Suprapubic skin (tissue), 4 donors: ENCODE data around the gene TEX36. TPM values are rescaled to one million over a fixed set of nuclear protein-coding genes. Genes with fewer than 3 reads are reported as not detected.
A peak's percentile ranks its signal among the peaks of the same experiment; 100 is the strongest.

Experiments
- DNase-seq, 2 donors: peaks; one replicate each; pipeline ENCODE4 v3.0.0-alpha.2; 2019; ENCODE audit warnings: low spot score in 2 of 2
- H3K27ac ChIP-seq: fragments of 200-600 bp; sonication (generic); one replicate; pipeline ENCODE4 v1.5.1; 2019
- H3K27me3 ChIP-seq: fragments of 200-600 bp; sonication (generic); one replicate; pipeline ENCODE4 v1.5.1; 2019
- H3K36me3 ChIP-seq: fragments of 200-600 bp; sonication (generic); one replicate; pipeline ENCODE4 v1.5.1; 2019
- H3K4me1 ChIP-seq: fragments of 200-600 bp; sonication (generic); one replicate; pipeline ENCODE4 v1.5.1; 2019
- H3K4me3 ChIP-seq: fragments of 200-600 bp; sonication (generic); one replicate; pipeline ENCODE4 v1.5.1; 2019; ENCODE audit warnings: mild to moderate bottlenecking
- H3K9me3 ChIP-seq: fragments of 200-600 bp; sonication (generic); one replicate; pipeline ENCODE4 v1.5.1; 2019
- EP300 ChIP-seq: sonication (generic); formaldehyde crosslinking; IDR thresholded peaks from one replicate; pipeline ENCODE4 v1.6.1; 2017; ENCODE audit warnings: antibody characterized with exemption
- POLR2A ChIP-seq, 2 donors: fragments of 450-650 bp; IDR thresholded peaks; one replicate each; pipeline ENCODE4 v1.6.1; 2017; ENCODE audit warnings: antibody characterized with exemption in 2 of 2, mild to moderate bottlenecking in 2 of 2, moderate library complexity in 2 of 2
- POLR2AphosphoS5 ChIP-seq, 3 donors: sonication (generic); formaldehyde crosslinking; IDR thresholded peaks; one replicate each; pipeline ENCODE4 v1.6.1; 2017; ENCODE audit warnings: antibody characterized with exemption in 3 of 3
- WGBS: methylation state at CpG from one replicate; pipeline ENCODE4 v1.1.5; 2018; 5-methylcytosine and 5-hydroxymethylcytosine counted together
- total RNA-seq, 4 donors: library from RNA; depleted of rRNA; stranded (reverse); fragments of >200 nt; gene quantifications; one replicate each; pipeline ENCODE4 v1.1.0, GENCODE V29; 2016
- TF ChIP-seq, protein P1 (sequence below), 2 donors: fragments of 200-600 bp in 1 of 2; fragments of 450-650 bp in 1 of 2; sonication (generic) in 1 of 2; IDR thresholded peaks; one replicate each; pipeline ENCODE4 v1.5.1; 2016 to 2019; ENCODE audit warnings: antibody characterized with exemption in 2 of 2, mild to moderate bottlenecking in 1 of 2, moderate library complexity in 1 of 2

The TEX36 gene
- total RNA-seq, 4 donors from 2014 or later, result not detected

- no peak overlapping the region for H3K4me3 ChIP-seq
- no peak for DNase-seq
- 86% methylated on average over 3 of the region's 3 CpGs for WGBS
- no peak for TF ChIP-seq POLR2A (IDR thresholded peaks at IDR 0.05)
- TF ChIP-seq, protein P1, sequence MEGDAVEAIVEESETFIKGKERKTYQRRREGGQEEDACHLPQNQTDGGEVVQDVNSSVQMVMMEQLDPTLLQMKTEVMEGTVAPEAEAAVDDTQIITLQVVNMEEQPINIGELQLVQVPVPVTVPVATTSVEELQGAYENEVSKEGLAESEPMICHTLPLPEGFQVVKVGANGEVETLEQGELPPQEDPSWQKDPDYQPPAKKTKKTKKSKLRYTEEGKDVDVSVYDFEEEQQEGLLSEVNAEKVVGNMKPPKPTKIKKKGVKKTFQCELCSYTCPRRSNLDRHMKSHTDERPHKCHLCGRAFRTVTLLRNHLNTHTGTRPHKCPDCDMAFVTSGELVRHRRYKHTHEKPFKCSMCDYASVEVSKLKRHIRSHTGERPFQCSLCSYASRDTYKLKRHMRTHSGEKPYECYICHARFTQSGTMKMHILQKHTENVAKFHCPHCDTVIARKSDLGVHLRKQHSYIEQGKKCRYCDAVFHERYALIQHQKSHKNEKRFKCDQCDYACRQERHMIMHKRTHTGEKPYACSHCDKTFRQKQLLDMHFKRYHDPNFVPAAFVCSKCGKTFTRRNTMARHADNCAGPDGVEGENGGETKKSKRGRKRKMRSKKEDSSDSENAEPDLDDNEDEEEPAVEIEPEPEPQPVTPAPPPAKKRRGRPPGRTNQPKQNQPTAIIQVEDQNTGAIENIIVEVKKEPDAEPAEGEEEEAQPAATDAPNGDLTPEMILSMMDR (IDR thresholded peaks at IDR 0.05), result peak in 1 of 2 donors; percentile 17
- no peaks in the 10 kb centered on the region for H3K36me3 ChIP-seq
- no peaks in the 10 kb centered on the region for H3K9me3 ChIP-seq
- no peaks in the 10 kb centered on the region for H3K4me1 ChIP-seq
- H3K27me3 ChIP-seq, result peaks cover 18% of the 10 kb centered on the region
- no peak overlapping the region for H3K27ac ChIP-seq
These were observed 53.1 kb downstream of the TEX36 start for GRCh38 chr10:125629758-125630376.

GRCh38 chr10:125628104-125629049 is 54.6 kb downstream of the TEX36 start:
- Histone ChIP-seq H3K9me3 (no peaks in the 10 kb centered on the region), H3K27me3 (peaks cover 17% of the 10 kb centered on the region), H3K4me3 (no peak overlapping the region), H3K4me1 (no peaks in the 10 kb centered on the region), H3K36me3 (no peaks in the 10 kb centered on the region), H3K27ac (no peak overlapping the region)
- TF ChIP-seq POLR2A (IDR thresholded peaks at IDR 0.05) (no peak), EP300 (no peak), POLR2AphosphoS5 (IDR thresholded peaks at IDR 0.05) (no peak)
- TF ChIP-seq, protein P1 (IDR thresholded peaks at IDR 0.05), result no peak
- WGBS, result 71% methylated on average over 11 of the region's 11 CpGs
- no peak for DNase-seq

GRCh38 chr10:125627646-125628045 is 55.3 kb downstream of the TEX36 start:
- Histone ChIP-seq H3K36me3 (no peaks in the 10 kb centered on the region), H3K27me3 (peaks cover 17% of the 10 kb centered on the region), H3K27ac (no peak overlapping the region), H3K4me3 (no peak overlapping the region), H3K4me1 (no peaks in the 10 kb centered on the region), H3K9me3 (no peaks in the 10 kb centered on the region)
- 83% methylated on average over 4 of the region's 4 CpGs for WGBS
- no peak for DNase-seq
- TF ChIP-seq, protein P1 (IDR thresholded peaks at IDR 0.05), result no peak

DNA sequence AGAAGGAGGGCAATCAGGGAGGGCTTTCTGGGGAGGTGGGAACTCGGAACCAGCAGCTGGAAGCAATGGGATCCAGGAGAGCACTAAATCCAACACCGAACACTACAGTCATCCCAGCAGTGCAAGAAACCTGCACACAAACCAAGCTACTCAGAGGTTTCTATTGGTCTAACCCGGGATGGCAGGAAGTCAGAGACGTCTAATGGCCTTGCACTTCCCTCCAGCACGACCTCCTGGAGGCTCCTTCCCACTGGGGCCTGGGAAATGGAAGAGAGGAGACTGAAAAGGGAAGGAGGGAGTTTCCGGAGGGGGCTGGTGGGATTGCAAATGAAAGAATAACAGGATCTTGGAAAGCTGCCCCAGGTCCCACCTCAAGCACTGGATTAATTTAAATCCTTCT is 56.3 kb downstream of the TEX36 start:
- DNase-seq, result no peak
- 53% methylated on average over 6 of the region's 6 CpGs for WGBS
- no peaks in the 10 kb centered on the region for H3K36me3 ChIP-seq

GRCh38 chr10:125625586-125625985 is 57.4 kb downstream of the TEX36 start:
- Histone ChIP-seq H3K4me1 (no peaks in the 10 kb centered on the region), H3K27me3 (peaks cover 19% of the 10 kb centered on the region), H3K4me3 (no peak overlapping the region), H3K9me3 (no peaks in the 10 kb centered on the region), H3K27ac (no peak overlapping the region), H3K36me3 (no peaks in the 10 kb centered on the region)
- DNase-seq, result no peak
- TF ChIP-seq POLR2AphosphoS5 (IDR thresholded peaks at IDR 0.05) (no peak), EP300 (no peak), POLR2A (IDR thresholded peaks at IDR 0.05) (no peak)
- TF ChIP-seq, protein P1 (IDR thresholded peaks at IDR 0.05), result no peak
- WGBS, result 71% methylated on average over 12 of the region's 12 CpGs

More for the DNA sequence above, 56.3 kb downstream of the TEX36 start:
- Histone ChIP-seq H3K27me3 (peaks cover 18% of the 10 kb centered on the region), H3K27ac (no peak overlapping the region), H3K4me1 (no peaks in the 10 kb centered on the region), H3K9me3 (no peaks in the 10 kb centered on the region), H3K4me3 (no peak overlapping the region)
- TF ChIP-seq, protein P1 (IDR thresholded peaks at IDR 0.05), result no peak
- TF ChIP-seq EP300 (no peak), POLR2A (IDR thresholded peaks at IDR 0.05) (no peak), POLR2AphosphoS5 (IDR thresholded peaks at IDR 0.05) (no peak)
